Gastroesophageal sphincter (tissue), 3 donors: ENCODE data around the gene STX12.

Experiments
- POLR2A ChIP-seq, 2 donors: fragments of 450-650 bp; IDR thresholded peaks; one replicate each; pipeline ENCODE4 v1.6.1; 2017; ENCODE audit warnings: antibody characterized with exemption in 2 of 2, mild to moderate bottlenecking in 2 of 2, moderate library complexity in 1 of 2
- TF ChIP-seq, protein P1 (sequence below), 4 experiments: fragments of 200-600 bp in 2 of 4; fragments of 450-650 bp in 2 of 4; sonication (generic) in 1 of 4; IDR thresholded peaks; one replicate each; pipeline ENCODE4 v1.5.1; 2017 to 2019; ENCODE audit warnings: antibody characterized with exemption in 4 of 4, mild to moderate bottlenecking in 2 of 4, moderate library complexity in 2 of 4

GRCh38 chr1:27752360-27752759 is 20.7 kb upstream of the STX12 start:
- TF ChIP-seq, protein P1, sequence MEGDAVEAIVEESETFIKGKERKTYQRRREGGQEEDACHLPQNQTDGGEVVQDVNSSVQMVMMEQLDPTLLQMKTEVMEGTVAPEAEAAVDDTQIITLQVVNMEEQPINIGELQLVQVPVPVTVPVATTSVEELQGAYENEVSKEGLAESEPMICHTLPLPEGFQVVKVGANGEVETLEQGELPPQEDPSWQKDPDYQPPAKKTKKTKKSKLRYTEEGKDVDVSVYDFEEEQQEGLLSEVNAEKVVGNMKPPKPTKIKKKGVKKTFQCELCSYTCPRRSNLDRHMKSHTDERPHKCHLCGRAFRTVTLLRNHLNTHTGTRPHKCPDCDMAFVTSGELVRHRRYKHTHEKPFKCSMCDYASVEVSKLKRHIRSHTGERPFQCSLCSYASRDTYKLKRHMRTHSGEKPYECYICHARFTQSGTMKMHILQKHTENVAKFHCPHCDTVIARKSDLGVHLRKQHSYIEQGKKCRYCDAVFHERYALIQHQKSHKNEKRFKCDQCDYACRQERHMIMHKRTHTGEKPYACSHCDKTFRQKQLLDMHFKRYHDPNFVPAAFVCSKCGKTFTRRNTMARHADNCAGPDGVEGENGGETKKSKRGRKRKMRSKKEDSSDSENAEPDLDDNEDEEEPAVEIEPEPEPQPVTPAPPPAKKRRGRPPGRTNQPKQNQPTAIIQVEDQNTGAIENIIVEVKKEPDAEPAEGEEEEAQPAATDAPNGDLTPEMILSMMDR (IDR thresholded peaks at IDR 0.05): no peak
- no peak for TF ChIP-seq POLR2A (IDR thresholded peaks at IDR 0.05)
